WTC11 (cell line): ENCODE measurements around the gene RPL37A. TPM values are rescaled to one million over a fixed set of nuclear protein-coding genes. Genes with fewer than 3 reads are reported as not detected.

Experiments
- ATAC-seq: fragments of 200-7000 bp; cut with Tn5 transposase; 2 replicates; pipeline ENCODE4 v1.10.0; 2021; ENCODE audit warnings: mild to moderate bottlenecking, moderate library complexity
- CTCF ChIA-PET: fragments of 300-600 bp; sonication (Branson Sonifier 250); formaldehyde crosslinking; loops from one replicate; lab custom pipeline; 2021; ENCODE audit warnings: antibody characterized with exemption; lab: Charles Lee
- POLR2A ChIA-PET: fragments of 350-600 bp; sonication (Branson Sonifier 250); formaldehyde crosslinking; loops from one replicate; lab custom pipeline; 2021; ENCODE audit warnings: antibody characterized with exemption; lab: Charles Lee
- DNase-seq: peaks from one replicate; pipeline ENCODE4 v3.0.0; 2021; ENCODE audit warnings: low spot score
- H3K27ac Mint-ChIP-seq: 2 replicates; pipeline ENCODE4 v1.8.0; 2021; ENCODE audit warnings: mixed read lengths
- H3K27me3 Mint-ChIP-seq: 2 replicates; pipeline ENCODE4 v1.8.0; 2021; ENCODE audit warnings: low read depth, mild to moderate bottlenecking, moderate library complexity, mixed read lengths
- H3K36me3 Mint-ChIP-seq: 2 replicates; pipeline ENCODE4 v1.8.0; 2021; ENCODE audit warnings: mixed read lengths
- H3K4me1 Mint-ChIP-seq: 2 replicates; pipeline ENCODE4 v1.8.0; 2022; ENCODE audit warnings: mixed read lengths
- H3K4me3 Mint-ChIP-seq: 2 replicates; pipeline ENCODE4 v1.8.0; 2021; ENCODE audit warnings: mild to moderate bottlenecking, moderate library complexity, mixed read lengths
- H3K9me3 Mint-ChIP-seq: 2 replicates; pipeline ENCODE4 v1.8.0; 2021; ENCODE audit warnings: mixed read lengths
- ATF1 ChIP-seq: sonication (generic); formaldehyde crosslinking; IDR thresholded peaks from 2 replicates; pipeline ENCODE4 v1.8.1; 2023; ENCODE audit warnings: mild to moderate bottlenecking, moderate library complexity, missing genetic modification reagents
- ATF3 ChIP-seq: sonication (generic); formaldehyde crosslinking; conservative IDR thresholded peaks from 2 replicates; pipeline ENCODE4 v1.8.1; 2022; ENCODE audit warnings: mild to moderate bottlenecking, missing genetic modification reagents
- E2F4 ChIP-seq: sonication (generic); formaldehyde crosslinking; IDR thresholded peaks from 2 replicates; pipeline ENCODE4 v1.8.1; 2022; ENCODE audit warnings: low read depth, mild to moderate bottlenecking, moderate library complexity, missing genetic modification reagents, borderline replicate concordance
- KAT7 ChIP-seq: sonication (generic); formaldehyde crosslinking; IDR thresholded peaks from 2 replicates; pipeline ENCODE4 v1.8.1; 2023; ENCODE audit warnings: missing genetic modification reagents, mild to moderate bottlenecking, borderline replicate concordance
- NR2C2 ChIP-seq: sonication (generic); formaldehyde crosslinking; IDR thresholded peaks from 2 replicates; pipeline ENCODE4 v1.8.0; 2022; ENCODE audit warnings: mild to moderate bottlenecking, missing genetic modification reagents
- SMAD4 ChIP-seq: sonication (generic); formaldehyde crosslinking; IDR thresholded peaks from 2 replicates; pipeline ENCODE4 v1.8.0; 2022; ENCODE audit warnings: mild to moderate bottlenecking, missing genetic modification reagents
- ZBTB21 ChIP-seq: sonication (generic); formaldehyde crosslinking; IDR thresholded peaks from 2 replicates; pipeline ENCODE4 v1.8.1; 2023; ENCODE audit warnings: mild to moderate bottlenecking, missing genetic modification reagents, borderline replicate concordance
- ZNF532 ChIP-seq: fragments of 250-450 bp; sonication (Bioruptor Pico); IDR thresholded peaks from 2 replicates; pipeline ENCODE4 v1.9.0; 2021; ENCODE audit warnings: mild to moderate bottlenecking, borderline replicate concordance
- total RNA-seq: library from RNA; stranded (reverse); gene quantifications from 3 replicates; pipeline ENCODE4 v1.2.3, GENCODE V29; 2021
- TF ChIP-seq, protein P1 (sequence below): sonication (generic); formaldehyde crosslinking; IDR thresholded peaks from 2 replicates; pipeline ENCODE4 v1.8.1; 2023; ENCODE audit warnings: mild to moderate bottlenecking, missing genetic modification reagents, borderline replicate concordance
- TF ChIP-seq, protein P2 (sequence below): fragments of 250-450 bp; sonication (Bioruptor Pico); IDR thresholded peaks from 2 replicates; pipeline ENCODE4 v1.9.0; 2021; ENCODE audit warnings: mild to moderate bottlenecking

RPL37A gene
- total RNA-seq, 1 experiment from 2014 or later: 3,135 TPM

GRCh38 chr2:216551234-216552068, 52.8 kb downstream of the RPL37A start:
- ChIA-PET POLR2A (no interaction called here), CTCF (interaction anchor here (0.5 to 1.6 kb wide), 2 partner anchors 116 to 131 kb away, joined by 3 to 6 read pairs; no protein-coding TSS in a partner anchor)
- no peak overlapping the region for H3K4me3 Mint-ChIP-seq
- H3K36me3 Mint-ChIP-seq: no peaks in the 10 kb centered on the region
- ATAC-seq: no peak
- peaks cover 34% of the 10 kb centered on the region for H3K4me1 Mint-ChIP-seq
- no peaks in the 10 kb centered on the region for H3K27me3 Mint-ChIP-seq
- no peaks in the 10 kb centered on the region for H3K9me3 Mint-ChIP-seq
- DNase-seq: no peak
- H3K27ac Mint-ChIP-seq: peak overlapping the region; percentile 55; the same call in 1 of the 2 replicates
- TF ChIP-seq ATF1 (no peak), SMAD4 (no peak)
- TF ChIP-seq, protein P1, sequence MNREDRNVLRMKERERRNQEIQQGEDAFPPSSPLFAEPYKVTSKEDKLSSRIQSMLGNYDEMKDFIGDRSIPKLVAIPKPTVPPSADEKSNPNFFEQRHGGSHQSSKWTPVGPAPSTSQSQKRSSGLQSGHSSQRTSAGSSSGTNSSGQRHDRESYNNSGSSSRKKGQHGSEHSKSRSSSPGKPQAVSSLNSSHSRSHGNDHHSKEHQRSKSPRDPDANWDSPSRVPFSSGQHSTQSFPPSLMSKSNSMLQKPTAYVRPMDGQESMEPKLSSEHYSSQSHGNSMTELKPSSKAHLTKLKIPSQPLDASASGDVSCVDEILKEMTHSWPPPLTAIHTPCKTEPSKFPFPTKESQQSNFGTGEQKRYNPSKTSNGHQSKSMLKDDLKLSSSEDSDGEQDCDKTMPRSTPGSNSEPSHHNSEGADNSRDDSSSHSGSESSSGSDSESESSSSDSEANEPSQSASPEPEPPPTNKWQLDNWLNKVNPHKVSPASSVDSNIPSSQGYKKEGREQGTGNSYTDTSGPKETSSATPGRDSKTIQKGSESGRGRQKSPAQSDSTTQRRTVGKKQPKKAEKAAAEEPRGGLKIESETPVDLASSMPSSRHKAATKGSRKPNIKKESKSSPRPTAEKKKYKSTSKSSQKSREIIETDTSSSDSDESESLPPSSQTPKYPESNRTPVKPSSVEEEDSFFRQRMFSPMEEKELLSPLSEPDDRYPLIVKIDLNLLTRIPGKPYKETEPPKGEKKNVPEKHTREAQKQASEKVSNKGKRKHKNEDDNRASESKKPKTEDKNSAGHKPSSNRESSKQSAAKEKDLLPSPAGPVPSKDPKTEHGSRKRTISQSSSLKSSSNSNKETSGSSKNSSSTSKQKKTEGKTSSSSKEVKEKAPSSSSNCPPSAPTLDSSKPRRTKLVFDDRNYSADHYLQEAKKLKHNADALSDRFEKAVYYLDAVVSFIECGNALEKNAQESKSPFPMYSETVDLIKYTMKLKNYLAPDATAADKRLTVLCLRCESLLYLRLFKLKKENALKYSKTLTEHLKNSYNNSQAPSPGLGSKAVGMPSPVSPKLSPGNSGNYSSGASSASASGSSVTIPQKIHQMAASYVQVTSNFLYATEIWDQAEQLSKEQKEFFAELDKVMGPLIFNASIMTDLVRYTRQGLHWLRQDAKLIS (CRISPR knock-in tag): no peak

DNA sequence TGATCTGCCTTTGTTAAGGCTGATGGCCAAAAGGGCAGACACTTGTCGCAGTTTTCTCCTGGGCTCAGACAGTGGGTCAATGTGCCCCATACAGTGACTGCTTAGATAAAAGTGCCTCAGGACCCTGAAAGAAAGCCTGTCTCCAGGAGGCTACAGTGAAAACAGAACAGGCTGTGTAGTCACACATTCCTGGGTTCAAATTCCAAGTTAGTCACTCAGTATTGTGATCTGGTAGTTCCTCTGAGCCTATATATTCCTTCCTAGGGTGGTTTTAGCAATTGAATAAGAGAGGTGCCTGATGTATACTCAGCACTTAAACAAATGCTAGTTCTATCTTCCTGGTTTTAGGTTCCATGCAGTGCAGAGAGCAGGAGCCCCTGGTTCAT, 54.4 kb downstream of the RPL37A start:
- Mint-ChIP-seq H3K4me1 (peaks cover 44% of the 10 kb centered on the region), H3K36me3 (no peaks in the 10 kb centered on the region), H3K4me3 (no peak overlapping the region), H3K27me3 (no peaks in the 10 kb centered on the region), H3K27ac (peak overlapping the region; percentile 62), H3K9me3 (no peaks in the 10 kb centered on the region)
- CTCF ChIA-PET: no interaction called here
- POLR2A ChIA-PET: no interaction called here
- TF ChIP-seq, protein P1 (CRISPR knock-in tag): no peak
- TF ChIP-seq, protein P2, sequence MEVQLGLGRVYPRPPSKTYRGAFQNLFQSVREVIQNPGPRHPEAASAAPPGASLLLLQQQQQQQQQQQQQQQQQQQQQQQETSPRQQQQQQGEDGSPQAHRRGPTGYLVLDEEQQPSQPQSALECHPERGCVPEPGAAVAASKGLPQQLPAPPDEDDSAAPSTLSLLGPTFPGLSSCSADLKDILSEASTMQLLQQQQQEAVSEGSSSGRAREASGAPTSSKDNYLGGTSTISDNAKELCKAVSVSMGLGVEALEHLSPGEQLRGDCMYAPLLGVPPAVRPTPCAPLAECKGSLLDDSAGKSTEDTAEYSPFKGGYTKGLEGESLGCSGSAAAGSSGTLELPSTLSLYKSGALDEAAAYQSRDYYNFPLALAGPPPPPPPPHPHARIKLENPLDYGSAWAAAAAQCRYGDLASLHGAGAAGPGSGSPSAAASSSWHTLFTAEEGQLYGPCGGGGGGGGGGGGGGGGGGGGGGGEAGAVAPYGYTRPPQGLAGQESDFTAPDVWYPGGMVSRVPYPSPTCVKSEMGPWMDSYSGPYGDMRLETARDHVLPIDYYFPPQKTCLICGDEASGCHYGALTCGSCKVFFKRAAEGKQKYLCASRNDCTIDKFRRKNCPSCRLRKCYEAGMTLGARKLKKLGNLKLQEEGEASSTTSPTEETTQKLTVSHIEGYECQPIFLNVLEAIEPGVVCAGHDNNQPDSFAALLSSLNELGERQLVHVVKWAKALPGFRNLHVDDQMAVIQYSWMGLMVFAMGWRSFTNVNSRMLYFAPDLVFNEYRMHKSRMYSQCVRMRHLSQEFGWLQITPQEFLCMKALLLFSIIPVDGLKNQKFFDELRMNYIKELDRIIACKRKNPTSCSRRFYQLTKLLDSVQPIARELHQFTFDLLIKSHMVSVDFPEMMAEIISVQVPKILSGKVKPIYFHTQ (CRISPR knock-in tag): no peak
- TF ChIP-seq ZBTB21 (CRISPR knock-in tag): no peak
- TF ChIP-seq ZNF532 (CRISPR knock-in tag): no peak
- TF ChIP-seq KAT7 (CRISPR knock-in tag): no peak
- no peak for TF ChIP-seq E2F4
- TF ChIP-seq ATF3 (CRISPR knock-in tag): no peak
- TF ChIP-seq NR2C2 (CRISPR knock-in tag): no peak
- ATAC-seq: peak; percentile 72
- DNase-seq: no peak
